Measurements from ENCODE around the gene FOXN3. TPM values are rescaled to one million over a fixed set of nuclear protein-coding genes. Genes with fewer than 3 reads are reported as not detected.

FOXN3 gene
- total RNA-seq, 4 donors from 2014 or later = 66.1 to 130 (median 109) TPM

GRCh38 chr14:89430391-89431236 is 13.6 kb upstream of the FOXN3 start:
- intact Hi-C loops (cut with DNase I; ENCODE audit: low total_unique reads) (no loop called here), in situ Hi-C loops (cut with MboI; ENCODE audit: low pct_ligation_motif_present in 1 of 4, low pct_unique_long_range_greater_than_20kb in 1 of 4, low sequenced_read_pairs in 3 of 4) (no loop called here)
- TF ChIP-seq POLR2AphosphoS5 (IDR thresholded peaks at IDR 0.05) = no peak
- TF ChIP-seq EP300 (IDR thresholded peaks at IDR 0.05; ENCODE audit: low read depth) = no peak
- TF ChIP-seq POLR2A (IDR thresholded peaks at IDR 0.05) = no peak
- no peak for TF ChIP-seq CTCF (IDR thresholded peaks at IDR 0.05)
- H3K27me3 ChIP-seq = no peaks in the 10 kb centered on the region
- H3K9me3 ChIP-seq = no peaks in the 10 kb centered on the region
- H3K27ac ChIP-seq = peak overlapping the region; percentile 66 to 81 (median 80)
- WGBS, 2 donors (ENCODE audit: low coverage in 1 of 2) = 34 to 49% methylated on average over 8 to 9 of the region's 9 CpGs
- peak overlapping the region in 3 of 4 donors; percentile 8 to 39 (median 21) for H3K4me3 ChIP-seq
- H3K36me3 ChIP-seq = no peaks in the 10 kb centered on the region
- peaks cover 16 to 47% (median 39%) of the 10 kb centered on the region in 4 donors for H3K4me1 ChIP-seq
- peak; percentile 35 for DNase-seq

GRCh38 chr14:89429199-89430181 is 12.5 kb upstream of the FOXN3 start:
- H3K27ac ChIP-seq = peak overlapping the region; percentile 66 to 81 (median 80)
- peak; percentile 31 for DNase-seq
- H3K36me3 ChIP-seq = no peaks in the 10 kb centered on the region
- 4 to 28% methylated on average over 6 to 14 of the region's 14 CpGs for WGBS, 2 donors (ENCODE audit: low coverage in 1 of 2)
- TF ChIP-seq POLR2A (IDR thresholded peaks at IDR 0.05) (no peak), CTCF (IDR thresholded peaks at IDR 0.05) (no peak), EP300 (IDR thresholded peaks at IDR 0.05; ENCODE audit: low read depth) (no peak), POLR2AphosphoS5 (IDR thresholded peaks at IDR 0.05) (peak in 1 of 3 donors; percentile 45)
- H3K4me1 ChIP-seq = peaks cover 16 to 50% (median 40%) of the 10 kb centered on the region in 4 donors
- intact Hi-C loops (cut with DNase I; ENCODE audit: low total_unique reads) = loop anchor here (10.0 kb wide), 1 partner anchor 255 kb away; no protein-coding TSS in a partner anchor
- in situ Hi-C loops (cut with MboI; ENCODE audit: low pct_ligation_motif_present in 1 of 4, low pct_unique_long_range_greater_than_20kb in 1 of 4, low sequenced_read_pairs in 3 of 4) = no loop called here
- H3K27me3 ChIP-seq = no peaks in the 10 kb centered on the region
- peak overlapping the region in 1 of 4 donors; percentile 39 for H3K4me3 ChIP-seq
- no peaks in the 10 kb centered on the region for H3K9me3 ChIP-seq

DNA sequence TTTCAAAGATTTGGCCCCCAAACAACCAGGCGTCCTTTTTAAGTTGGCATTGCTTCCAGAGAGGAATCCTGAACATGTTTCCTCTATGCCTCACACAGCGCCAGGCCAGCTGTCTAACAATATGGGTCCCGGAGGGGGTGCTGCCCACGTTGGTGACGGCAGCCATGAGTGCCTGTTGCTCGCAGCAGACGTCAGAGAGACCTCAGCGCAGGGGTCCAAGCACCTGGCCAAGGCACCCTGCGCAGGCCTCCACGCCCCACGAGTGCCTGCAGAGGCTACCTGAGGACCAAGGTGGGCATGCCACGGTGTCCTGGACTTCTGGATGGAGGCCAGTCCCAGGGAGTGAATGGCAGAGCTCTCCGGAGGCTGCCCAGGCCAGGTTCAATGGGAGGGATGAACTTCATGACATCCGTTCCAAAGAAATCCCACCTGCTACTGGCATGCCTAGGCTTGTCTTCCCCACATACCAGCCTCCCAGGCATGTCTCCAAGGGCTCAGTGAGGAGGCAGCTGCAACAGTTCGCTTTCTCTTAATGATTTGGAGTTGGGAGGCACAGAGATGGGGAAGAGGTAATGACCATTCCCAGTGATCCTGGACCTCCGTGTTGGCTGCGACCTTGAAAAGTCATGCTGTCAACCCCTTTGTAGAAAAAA is 11.6 kb upstream of the FOXN3 start:
- Histone ChIP-seq H3K4me1 (peaks cover 21 to 58% (median 47%) of the 10 kb centered on the region in 4 donors), H3K27ac (peak overlapping the region; percentile 66 to 81 (median 80)), H3K4me3 (no peak overlapping the region), H3K27me3 (no peaks in the 10 kb centered on the region), H3K36me3 (no peaks in the 10 kb centered on the region), H3K9me3 (no peaks in the 10 kb centered on the region)
- in situ Hi-C loops (cut with MboI; ENCODE audit: low pct_ligation_motif_present in 1 of 4, low pct_unique_long_range_greater_than_20kb in 1 of 4, low sequenced_read_pairs in 3 of 4) = no loop called here
- 50 to 88% methylated on average over 1 to 17 of the region's 17 CpGs for WGBS, 2 donors (ENCODE audit: low coverage in 1 of 2)
- no peak for DNase-seq
- intact Hi-C loops (cut with DNase I; ENCODE audit: low total_unique reads) = loop anchor here (10.0 kb wide), 1 partner anchor 254 kb away; no protein-coding TSS in a partner anchor
- TF ChIP-seq EP300 (IDR thresholded peaks at IDR 0.05; ENCODE audit: low read depth) = no peak
- TF ChIP-seq POLR2AphosphoS5 (IDR thresholded peaks at IDR 0.05) = no peak
- TF ChIP-seq CTCF (IDR thresholded peaks at IDR 0.05) = no peak
- no peak for TF ChIP-seq POLR2A (IDR thresholded peaks at IDR 0.05)

Data from transverse colon (tissue), 4 donors.